OCI-LY7 (cell line): ENCODE data around the gene GHITM. TPM values are rescaled to one million over a fixed set of nuclear protein-coding genes. Genes with fewer than 3 reads are reported as not detected.

Experiments
- BruUV-seq: library from RNA; stranded (reverse); fragments of 400-500 nt; replicated peaks from 2 replicates; lab custom pipeline; 2021; lab: Mats Ljungman, UMichigan
- CTCF ChIA-PET: fragments of 300-600 bp; sonication (Branson Sonifier 250); formaldehyde crosslinking; loops from one replicate; lab custom pipeline; 2022; ENCODE audit warnings: antibody characterized with exemption; ENCODE audit not compliant: unreplicated experiment; lab: Charles Lee
- POLR2A ChIA-PET: fragments of 300-600 bp; sonication (Branson Sonifier 250); formaldehyde crosslinking; loops from one replicate; lab custom pipeline; 2022; ENCODE audit warnings: antibody characterized with exemption; lab: Charles Lee
- DNase-seq: peaks from one replicate; pipeline ENCODE4 v3.0.0-alpha.2; 2015; ENCODE audit warnings: low spot score
- H2AFZ ChIP-seq: fragments of 200-600 bp; sonication (generic), shearing (Covaris generic); 2 replicates; pipeline ENCODE4 v1.6.1; 2014; ENCODE audit warnings: mild to moderate bottlenecking, antibody characterized with exemption, low read length, moderate library complexity
- H3K27ac ChIP-seq: fragments of 200-600 bp; sonication (generic); 2 replicates; pipeline ENCODE4 v1.5.1; 2014; ENCODE audit warnings: mixed run types, low read depth, mild to moderate bottlenecking, moderate library complexity, low read length, inconsistent platforms; ENCODE audit not compliant: poor library complexity, severe bottlenecking
- H3K36me3 ChIP-seq: fragments of 200-600 bp; sonication (generic); 2 replicates; pipeline ENCODE4 v1.6.1; 2014; ENCODE audit warnings: mild to moderate bottlenecking, antibody characterized with exemption, low read length, moderate library complexity, mixed read lengths; ENCODE audit not compliant: insufficient read depth
- H3K4me1 ChIP-seq: fragments of 200-600 bp; sonication (generic); 2 replicates; pipeline ENCODE4 v1.5.1; 2014; ENCODE audit warnings: mild to moderate bottlenecking, low read length; ENCODE audit not compliant: insufficient read depth, poor library complexity, severe bottlenecking
- H3K4me2 ChIP-seq: fragments of 200-600 bp; sonication (generic); 2 replicates; pipeline ENCODE4 v1.6.1; 2014; ENCODE audit warnings: mild to moderate bottlenecking, low read length
- H3K4me3 ChIP-seq: fragments of 200-600 bp; sonication (generic); 2 replicates; pipeline ENCODE4 v1.5.1; 2014; ENCODE audit warnings: mild to moderate bottlenecking, low read depth, low read length; ENCODE audit not compliant: poor library complexity, severe bottlenecking
- H3K79me2 ChIP-seq: fragments of 200-600 bp; sonication (generic); 2 replicates; pipeline ENCODE4 v1.6.1; 2016; ENCODE audit warnings: low read depth, mild to moderate bottlenecking, low read length, moderate library complexity, mixed read lengths; ENCODE audit not compliant: insufficient read depth
- H3K9me2 ChIP-seq: fragments of 200-600 bp; sonication (generic); 2 replicates; pipeline ENCODE4 v1.6.1; 2016; ENCODE audit warnings: mild to moderate bottlenecking, low read length, mixed read lengths; ENCODE audit not compliant: insufficient read depth
- H3K9me3 ChIP-seq: fragments of 200-600 bp; sonication (generic); 2 replicates; pipeline ENCODE4 v1.6.1; 2014; ENCODE audit warnings: mild to moderate bottlenecking, mixed run types, low read length, mixed read lengths
- H4K20me1 ChIP-seq: fragments of 200-600 bp; sonication (generic); 2 replicates; pipeline ENCODE4 v1.6.1; 2014; ENCODE audit warnings: mild to moderate bottlenecking, antibody characterized with exemption, low read length, moderate library complexity, mixed read lengths; ENCODE audit not compliant: insufficient read depth
- EZH2phosphoT487 ChIP-seq: fragments of 200-600 bp; sonication (generic); IDR thresholded peaks from 2 replicates; pipeline ENCODE4 v1.6.1; 2018; ENCODE audit warnings: low read depth, borderline replicate concordance, mild to moderate bottlenecking, mixed run types, antibody characterized with exemption, low read length, moderate library complexity, mixed read lengths
- intact Hi-C: fragments of 100-400 bp; cut with micrococcal nuclease; formaldehyde crosslinking; loops from one replicate; pipeline ENCODE4 v1.10.0; 2022; ENCODE audit not compliant: unreplicated experiment
- total RNA-seq, 2 experiments: library from RNA; depleted of rRNA in 1 of 2; stranded (reverse); fragments of >200 nt in 1 of 2; shearing (Covaris generic) in 1 of 2; gene quantifications; 2 replicates each; pipeline ENCODE4 v1.2.3, GENCODE V29; 2014 to 2022
- TF ChIP-seq, protein P1 (sequence below): fragments of 200-600 bp; sonication (generic); conservative IDR thresholded peaks from 2 replicates; pipeline ENCODE4 v1.5.1; 2014; ENCODE audit warnings: mild to moderate bottlenecking, antibody characterized with exemption, low read length, moderate library complexity, mixed read lengths

The GHITM gene
- total RNA-seq, 2 experiments from 2014 or later = 103 to 132 TPM

DNA sequence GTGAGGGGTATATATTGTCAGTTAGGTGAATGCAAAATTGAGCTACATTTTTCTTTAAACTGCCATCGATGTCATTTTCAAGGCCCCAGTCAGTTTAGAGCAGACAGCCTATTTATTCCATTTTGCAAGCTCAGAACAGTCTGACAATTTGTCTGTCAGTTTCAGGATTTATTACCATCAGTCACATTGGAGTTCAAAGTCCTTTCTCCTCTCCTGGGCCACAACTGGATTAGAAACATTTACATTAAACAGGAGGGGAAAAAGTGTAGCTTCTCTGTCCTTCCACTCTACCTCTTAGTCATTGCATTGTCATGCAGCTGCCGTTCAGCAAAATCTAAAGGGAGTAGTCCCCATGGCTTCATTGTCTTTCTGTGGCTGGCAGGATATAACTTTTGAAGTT is 3.5 kb upstream of the GHITM start:
- H3K9me3 ChIP-seq = no peaks in the 10 kb centered on the region
- ChIA-PET CTCF (no interaction called here), POLR2A (interaction anchor here (0.7 kb wide), 1 partner anchor 202 kb away, joined by 3 read pairs; no protein-coding TSS in a partner anchor)
- no peak for TF ChIP-seq EZH2phosphoT487
- TF ChIP-seq, protein P1, sequence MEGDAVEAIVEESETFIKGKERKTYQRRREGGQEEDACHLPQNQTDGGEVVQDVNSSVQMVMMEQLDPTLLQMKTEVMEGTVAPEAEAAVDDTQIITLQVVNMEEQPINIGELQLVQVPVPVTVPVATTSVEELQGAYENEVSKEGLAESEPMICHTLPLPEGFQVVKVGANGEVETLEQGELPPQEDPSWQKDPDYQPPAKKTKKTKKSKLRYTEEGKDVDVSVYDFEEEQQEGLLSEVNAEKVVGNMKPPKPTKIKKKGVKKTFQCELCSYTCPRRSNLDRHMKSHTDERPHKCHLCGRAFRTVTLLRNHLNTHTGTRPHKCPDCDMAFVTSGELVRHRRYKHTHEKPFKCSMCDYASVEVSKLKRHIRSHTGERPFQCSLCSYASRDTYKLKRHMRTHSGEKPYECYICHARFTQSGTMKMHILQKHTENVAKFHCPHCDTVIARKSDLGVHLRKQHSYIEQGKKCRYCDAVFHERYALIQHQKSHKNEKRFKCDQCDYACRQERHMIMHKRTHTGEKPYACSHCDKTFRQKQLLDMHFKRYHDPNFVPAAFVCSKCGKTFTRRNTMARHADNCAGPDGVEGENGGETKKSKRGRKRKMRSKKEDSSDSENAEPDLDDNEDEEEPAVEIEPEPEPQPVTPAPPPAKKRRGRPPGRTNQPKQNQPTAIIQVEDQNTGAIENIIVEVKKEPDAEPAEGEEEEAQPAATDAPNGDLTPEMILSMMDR = no peak
- H3K79me2 ChIP-seq = peaks cover 13% of the 10 kb centered on the region
- H3K4me3 ChIP-seq = no peak overlapping the region
- DNase-seq = no peak
- H3K36me3 ChIP-seq = no peaks in the 10 kb centered on the region
- H3K4me1 ChIP-seq = peaks cover 11% of the 10 kb centered on the region
- no peak overlapping the region for H2AFZ ChIP-seq
- intact Hi-C loops = no loop called here
- H3K27ac ChIP-seq = no peak overlapping the region
- no peak overlapping the region for H3K4me2 ChIP-seq
- no TSS peak for BruUV-seq
- H3K9me2 ChIP-seq = no peaks in the 10 kb centered on the region; the same call in 1 of the 2 replicates
- H4K20me1 ChIP-seq = 0 out of 2 replicates have a peak, but pooled peaks cover 8% of the 10 kb centered on the region

DNA sequence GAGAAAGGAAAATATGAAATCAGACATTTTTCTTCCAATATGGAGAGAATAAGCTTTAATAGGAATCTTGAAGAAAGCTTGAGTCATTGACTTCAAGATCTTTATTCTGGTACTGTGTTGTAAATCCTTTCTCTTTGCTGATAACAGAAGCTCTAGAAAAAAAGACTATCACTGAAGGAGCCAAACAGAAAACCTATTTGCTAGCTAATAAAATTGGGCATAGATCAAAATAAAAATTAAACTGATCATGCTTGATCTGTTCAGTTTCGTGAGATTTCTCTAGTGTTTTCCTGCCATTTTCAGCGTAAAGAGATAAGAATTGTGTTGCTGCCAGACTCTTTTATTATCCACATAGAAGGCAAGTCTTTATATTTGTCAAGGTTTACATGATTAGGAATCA is 1.5 kb upstream of the GHITM start:
- intact Hi-C loops = loop anchor here (2.0 kb wide), 1 partner anchor 191 kb away; the partner anchor contains the start of gene CCSER2
- ChIA-PET CTCF (interaction anchor here (0.8 kb wide), 1 partner anchor 10 kb away, joined by 6 read pairs; no protein-coding TSS in a partner anchor), POLR2A (interaction anchor here (0.6 to 1.3 kb wide), 2 partner anchors 10 to 15 kb away, joined by 3 to 4 read pairs; no protein-coding TSS in a partner anchor)
- H3K79me2 ChIP-seq = peaks cover 31% of the 10 kb centered on the region
- H3K4me3 ChIP-seq = no peak overlapping the region
- peaks cover 16% of the 10 kb centered on the region for H3K36me3 ChIP-seq
- peaks cover 20% of the 10 kb centered on the region for H3K4me1 ChIP-seq
- no peaks in the 10 kb centered on the region for H3K9me3 ChIP-seq
- no peak overlapping the region for H3K4me2 ChIP-seq
- H2AFZ ChIP-seq = peak overlapping the region; percentile 100; the same call in 1 of the 2 replicates
- BruUV-seq = no TSS peak
- no peaks in the 10 kb centered on the region; the same call in 1 of the 2 replicates for H3K9me2 ChIP-seq
- no peak overlapping the region for H3K27ac ChIP-seq
- TF ChIP-seq EZH2phosphoT487 = no peak
- TF ChIP-seq, protein P1 = no peak
- DNase-seq = no peak
- H4K20me1 ChIP-seq = 0 out of 2 replicates have a peak, but pooled peaks cover 8% of the 10 kb centered on the region
